Left lung (tissue), 10 donors: Measurements from ENCODE around the gene CYB5R3. TPM values are rescaled to one million over a fixed set of nuclear protein-coding genes. Genes with fewer than 3 reads are reported as not detected.
"Not testable (repeated sequence)": the region's sequence is repeated elsewhere in the genome, so short reads cannot be mapped to it uniquely, and the experiment has no call there.

Experiments used
- ATAC-seq: fragments of 200-7000 bp; cut with Tn5 transposase; one replicate; pipeline ENCODE4 v1.9.1; 2020; ENCODE audit warnings: moderate library complexity
- DNase-seq, 4 donors: peaks; one replicate each; pipeline ENCODE4 v3.0.0-alpha.2; 2013 to 2020
- H3K27ac ChIP-seq, 2 donors: fragments of 200-600 bp; sonication (generic) in 1 of 2; one replicate each; pipeline versions ENCODE4 v1.5.0 to v1.8.0; 2020 to 2021
- H3K27me3 ChIP-seq, 2 donors: fragments of 200-600 bp; sonication (generic) in 1 of 2; one replicate each; pipeline versions ENCODE4 v1.5.0 to v1.8.0; 2020 to 2021
- H3K36me3 ChIP-seq, 2 donors: fragments of 200-600 bp; sonication (generic) in 1 of 2; one replicate each; pipeline versions ENCODE4 v1.5.0 to v1.8.0; 2020 to 2021
- H3K4me1 ChIP-seq, 2 donors: fragments of 200-600 bp; one replicate each; pipeline ENCODE4 v1.8.0; 2021
- H3K4me3 ChIP-seq, 2 donors: fragments of 200-600 bp; sonication (generic) in 1 of 2; one replicate each; pipeline versions ENCODE4 v1.5.0 to v1.8.0; 2020 to 2021; ENCODE audit warnings: mild to moderate bottlenecking in 1 of 2
- H3K9me3 ChIP-seq, 2 donors: fragments of 200-600 bp; sonication (generic) in 1 of 2; one replicate each; pipeline versions ENCODE4 v1.5.0 to v1.8.0; 2020 to 2021
- CTCF ChIP-seq, 2 donors: fragments of 200-600 bp; sonication (generic) in 1 of 2; IDR thresholded peaks; one replicate each; pipeline versions ENCODE4 v1.5.0 to v1.8.0; 2021; ENCODE audit warnings: antibody characterized with exemption in 2 of 2
- intact Hi-C, 2 donors: fragments of 100-400 bp; cut with DNase I; formaldehyde crosslinking; loops; one replicate each; pipeline versions ENCODE4 v1.11.2 to v1.14.2; 2022
- polyA plus RNA-seq, 6 donors: library from polyadenylated mRNA; unstranded; fragments of 120-200 nt; gene quantifications; one replicate each; pipeline ENCODE4 v1.2.1, GENCODE V29; 2013; ENCODE audit not compliant: insufficient read length in 6 of 6
- total RNA-seq, 2 donors: library from RNA; stranded (reverse); fragmentation: NEBNext Ultra II Directional; extraction: Animal tissue kit (Norgen Biotek cat#: 25700); gene quantifications; one replicate each; pipeline ENCODE4 v1.2.1, GENCODE V29; 2021
- donor health status: DM: no; HTN: yes; CAD: no.
- donor health status: DM: no; HTN: no; CAD: no.

The CYB5R3 gene
- total and polyA plus RNA-seq, 8 donors, result 116 to 265 (median 150) TPM

DNA sequence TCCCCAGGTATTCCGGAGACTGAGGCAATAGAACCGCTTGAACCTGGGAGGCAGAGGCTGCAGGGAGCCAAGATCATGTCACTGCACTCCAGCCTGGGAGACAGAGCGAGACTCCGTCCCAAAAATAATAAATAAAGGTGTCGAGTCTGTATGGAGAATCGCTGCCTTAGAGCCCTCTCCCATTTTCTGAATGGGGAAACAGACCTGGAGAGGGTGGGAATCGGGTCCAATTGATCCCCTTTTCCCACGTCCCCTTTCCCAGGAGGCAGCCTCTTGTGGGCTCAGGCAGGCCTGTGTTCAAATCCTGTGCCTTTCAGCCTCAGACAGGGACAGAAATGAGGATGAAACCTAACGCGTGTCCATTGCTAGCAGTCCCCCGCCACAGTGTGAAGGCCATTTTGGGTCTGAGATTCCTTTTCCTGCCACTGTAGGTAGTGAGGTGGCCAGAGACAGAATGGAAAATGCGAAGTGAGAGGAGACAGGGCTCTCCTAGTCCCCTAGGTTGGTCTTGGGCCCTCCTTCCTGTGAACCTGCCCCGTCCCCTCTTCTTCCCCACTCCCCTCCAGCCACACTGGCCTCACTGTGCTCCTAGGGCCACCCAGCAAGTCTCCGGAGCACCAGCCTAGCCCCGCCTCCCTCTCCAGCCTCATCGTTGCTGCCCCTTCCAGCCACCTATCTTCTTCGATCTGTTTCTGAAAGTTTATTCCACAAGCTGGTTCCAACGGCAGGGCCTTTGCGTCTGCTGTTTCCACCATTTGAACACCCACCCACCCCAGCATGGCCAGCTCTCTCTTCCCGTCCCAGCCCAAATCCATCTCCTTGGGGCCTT lies 31.8 kb downstream of the CYB5R3 start:
- no peaks in the 10 kb centered on the region for H3K27me3 ChIP-seq
- TF ChIP-seq CTCF (IDR thresholded peaks at IDR 0.05), result no peak
- peaks cover 0 to 19% of the 10 kb centered on the region in 2 donors for H3K36me3 ChIP-seq
- intact Hi-C loops, result no loop called here
- H3K4me1 ChIP-seq, result peaks cover 14 to 46% of the 10 kb centered on the region in 2 donors
- DNase-seq (no peak), ATAC-seq (no peak)
- H3K27ac ChIP-seq, result peak overlapping the region in 1 of 2 donors; percentile 45
- no peak overlapping the region for H3K4me3 ChIP-seq
- no peaks in the 10 kb centered on the region for H3K9me3 ChIP-seq

GRCh38 chr22:42615860-42616175 lies 33.4 kb downstream of the CYB5R3 start:
- Histone ChIP-seq H3K36me3 (peaks cover 0 to 28% of the 10 kb centered on the region in 2 donors), H3K27ac (peak overlapping the region; percentile 97 to 98), H3K4me1 (peaks cover 27 to 51% of the 10 kb centered on the region in 2 donors), H3K4me3 (peak overlapping the region; percentile 2 to 75)
- DNase-seq, H3K27me3 ChIP-seq, intact Hi-C loops, H3K9me3 ChIP-seq: not testable (repeated sequence)
- ATAC-seq, result peak; percentile 9

- ATAC-seq, result peak; percentile 68
- DNase-seq, result peak; percentile 84 to 97 (median 88)
- H3K4me1 ChIP-seq, result peaks cover 30 to 56% of the 10 kb centered on the region in 2 donors
- intact Hi-C loops, result no loop called here
- H3K36me3 ChIP-seq, result peaks cover 0 to 30% of the 10 kb centered on the region in 2 donors
- no peaks in the 10 kb centered on the region for H3K27me3 ChIP-seq
- H3K27ac ChIP-seq, result peak overlapping the region; percentile 97 to 98
- peak overlapping the region; percentile 73 to 75 for H3K4me3 ChIP-seq
- no peak for TF ChIP-seq CTCF (IDR thresholded peaks at IDR 0.05)
- H3K9me3 ChIP-seq, result no peaks in the 10 kb centered on the region
Measured at GRCh38 chr22:42615092-42615859, 33.9 kb downstream of the CYB5R3 start.

- H3K9me3 ChIP-seq, result no peaks in the 10 kb centered on the region
- ATAC-seq (peak; percentile 90), DNase-seq (peak; percentile 99 to 100 (median 99))
- intact Hi-C loops, result no loop called here
- peak within 1 kb of the TSS; percentile 97 to 98 for H3K27ac ChIP-seq
- no peaks in the 10 kb centered on the region for H3K27me3 ChIP-seq
- peak within 1 kb of the TSS; percentile 73 to 75 for H3K4me3 ChIP-seq
- peaks cover 0 to 23% of the 10 kb centered on the region in 2 donors for H3K36me3 ChIP-seq
- peak in 1 of 2 donors; percentile 40 for TF ChIP-seq CTCF (IDR thresholded peaks at IDR 0.05)
- H3K4me1 ChIP-seq, result peaks cover 35 to 64% of the 10 kb centered on the region in 2 donors
Measured at GRCh38 chr22:42614312-42615091, 34.7 kb downstream of the CYB5R3 start, which contains the start of gene POLDIP3. TSS of gene POLDIP3 (minus strand) at chr22:42614883. CDS start at chr22:42614857, 26 bp downstream.

DNA sequence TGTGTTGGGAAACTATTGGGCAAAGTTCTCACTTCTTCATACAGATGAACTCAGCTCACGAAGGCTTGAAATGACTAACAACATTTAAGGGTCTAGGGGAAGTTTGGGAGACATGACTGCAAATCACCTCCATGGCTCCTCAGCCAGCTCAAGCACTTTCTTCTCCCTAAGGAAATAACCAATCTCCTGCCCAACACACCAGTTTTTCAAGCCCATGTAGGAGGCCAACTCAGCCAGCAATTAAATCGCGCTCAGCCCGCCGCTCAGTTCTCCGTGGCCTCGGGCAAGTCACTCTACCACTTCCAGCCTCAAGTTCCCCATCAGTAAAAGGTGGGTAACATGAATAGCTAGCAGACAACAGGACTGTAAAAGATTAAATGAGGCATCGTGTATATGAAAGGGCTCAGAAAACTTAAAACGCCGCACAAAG lies 35.3 kb downstream of the CYB5R3 start:
- ATAC-seq (peak; percentile 0), DNase-seq (peak in 1 of 4 donors; percentile 78)
- no peak for TF ChIP-seq CTCF (IDR thresholded peaks at IDR 0.05)
- H3K4me3 ChIP-seq, result peak overlapping the region; percentile 73 to 75
- peaks cover 40 to 70% of the 10 kb centered on the region in 2 donors for H3K4me1 ChIP-seq
- peak overlapping the region; percentile 97 to 98 for H3K27ac ChIP-seq
- H3K36me3 ChIP-seq, result peaks cover 0 to 23% of the 10 kb centered on the region in 2 donors
- intact Hi-C loops, result no loop called here
- no peaks in the 10 kb centered on the region for H3K9me3 ChIP-seq
- H3K27me3 ChIP-seq, result no peaks in the 10 kb centered on the region
